Activated gamma-delta T cell treated with Interleukin-2 at 50 U/mL for 16 hours (primary cell): ENCODE results near the gene ZNF487.
"Not testable (repeated sequence)": the region's sequence is repeated elsewhere in the genome, so short reads cannot be mapped to it uniquely, and the experiment has no call there.

ENCODE experiments used
- DNase-seq: peaks from one replicate; pipeline ENCODE4 v3.0.0-alpha.2; 2020

The ZNF487 gene

DNA sequence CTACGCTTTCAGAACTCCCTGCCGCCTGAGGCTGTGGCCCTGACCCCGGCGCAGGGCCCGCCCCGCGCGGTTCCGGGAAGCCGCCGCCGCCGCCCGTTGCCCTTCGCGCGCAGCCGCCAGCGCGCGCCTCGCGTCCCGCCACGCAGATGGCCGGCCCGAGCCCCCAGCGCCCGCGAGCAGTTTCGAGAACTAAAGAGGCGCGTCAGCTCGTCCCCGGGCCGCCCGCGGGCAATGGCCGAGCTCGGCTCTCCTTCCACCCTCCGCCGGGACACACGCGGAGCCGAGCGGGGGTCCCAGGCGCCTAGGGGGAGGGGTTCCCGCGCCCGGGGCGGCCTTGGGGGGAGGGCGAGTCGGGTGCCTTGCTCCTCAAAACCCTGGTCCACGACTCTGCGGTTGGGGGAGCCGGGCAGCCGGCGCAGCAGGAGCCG lies 29.7 kb upstream of the ZNF487 start:
- DNase-seq, result peak; percentile 39

DNA sequence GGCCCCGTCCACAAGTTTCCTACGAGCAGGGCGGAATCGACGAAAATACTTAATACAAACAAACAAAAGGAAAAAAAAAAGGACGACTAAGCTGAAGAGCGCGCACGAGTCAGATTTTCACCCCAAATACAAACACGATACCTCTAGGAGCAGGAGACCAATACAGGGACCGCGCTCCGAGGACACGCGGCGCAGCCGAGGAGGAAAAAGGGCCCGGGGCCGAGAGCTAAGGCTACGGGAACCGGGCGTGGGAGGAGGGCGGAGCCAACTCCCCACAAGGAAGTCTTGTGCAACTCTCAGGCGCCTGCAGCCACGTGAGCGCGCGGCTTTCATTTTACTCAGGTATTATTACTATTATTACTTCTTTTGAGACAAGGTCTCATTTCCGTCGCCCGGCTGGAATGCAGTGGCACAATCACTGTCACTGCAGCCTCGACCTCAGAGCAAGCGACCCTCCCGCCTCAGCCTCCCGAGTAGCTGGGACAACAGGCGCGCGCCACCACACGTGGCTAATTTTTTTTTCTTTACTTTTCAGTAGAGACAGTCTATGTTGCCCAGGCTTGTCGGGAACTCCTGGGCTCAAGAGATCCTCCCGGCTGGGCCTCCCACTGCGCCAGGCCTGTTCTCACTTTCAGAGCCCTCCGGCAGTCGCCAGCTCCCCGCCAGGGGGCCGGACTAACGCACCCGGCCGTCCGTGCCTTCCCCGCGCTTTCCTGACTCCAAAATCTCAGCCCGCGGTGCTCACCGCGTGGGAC lies 29.2 kb upstream of the ZNF487 start:
- DNase-seq, result peak; percentile 76

DNA sequence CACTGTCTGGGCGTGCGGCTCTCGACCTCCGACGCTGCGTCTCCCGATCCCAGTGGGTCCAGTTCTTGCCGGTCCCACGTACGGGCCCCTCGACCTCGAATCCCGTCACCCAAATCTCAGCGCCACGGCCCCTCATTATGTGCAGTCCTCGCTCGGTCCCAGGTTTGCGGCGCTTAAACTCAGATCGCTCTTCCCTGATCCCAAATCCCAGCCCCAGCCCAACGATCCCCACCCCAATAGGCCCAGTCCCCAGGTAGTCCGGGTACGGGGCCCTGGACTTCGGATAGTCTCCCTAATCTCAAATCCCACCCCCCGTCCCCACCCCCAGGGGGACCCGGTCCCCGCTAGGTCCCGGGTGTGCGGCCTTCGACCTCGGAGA lies 28.6 kb upstream of the ZNF487 start:
- DNase-seq, result no peak

- peak; percentile 89 for DNase-seq
Measured at GRCh38 chr10:43408710-43409384, 28.1 kb upstream of the ZNF487 start, which contains the start of gene HNRNPF. Gene HNRNPF (minus strand): TSS chr10:43409186. CDS start chr10:43387884, 21,302 bp downstream.

- DNase-seq, result peak; percentile 57
Measured at GRCh38 chr10:43409385-43410109, 27.4 kb upstream of the ZNF487 start.

GRCh38 chr10:43410345-43410744 lies 26.6 kb upstream of the ZNF487 start:
- no peak for DNase-seq

DNA sequence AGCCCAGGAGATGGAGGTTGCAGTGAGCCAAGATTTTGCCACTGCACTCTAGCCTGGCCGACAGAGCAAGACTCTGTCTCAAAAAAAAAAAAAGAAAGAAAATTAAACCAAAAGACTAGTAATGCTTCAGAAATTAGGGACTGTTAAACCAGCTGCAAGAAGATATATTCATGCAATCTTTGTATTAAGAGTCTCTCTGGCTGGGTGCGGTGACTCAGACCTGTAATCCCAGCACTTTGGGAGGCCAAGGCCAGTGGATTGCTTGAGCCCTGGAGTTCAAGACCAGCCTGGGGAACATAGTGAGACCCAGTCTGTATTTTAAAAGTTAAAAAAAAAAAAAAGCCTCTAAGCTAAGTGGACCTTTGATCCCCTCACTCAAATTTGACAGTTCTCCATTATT lies 25.4 kb upstream of the ZNF487 start:
- no peak for DNase-seq

DNA sequence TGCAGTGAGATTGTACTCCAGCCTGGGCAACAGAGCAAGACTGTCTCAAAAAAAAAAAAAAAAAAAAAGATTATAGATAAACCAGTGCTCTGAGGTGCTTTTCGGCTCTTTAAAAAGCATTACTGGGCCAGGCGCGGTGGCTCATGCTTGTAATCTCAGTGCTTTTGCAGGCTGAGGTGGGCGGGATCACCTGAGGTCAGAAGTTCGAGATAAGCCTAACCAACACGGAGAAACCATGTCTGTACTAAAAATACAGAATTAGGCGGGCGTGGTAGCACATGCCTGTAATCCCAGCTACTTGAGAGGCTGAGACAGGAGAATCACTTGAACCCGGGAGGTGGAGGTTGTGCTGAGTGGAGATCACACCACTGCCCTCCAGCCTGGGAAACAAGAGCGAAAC lies 21.4 kb upstream of the ZNF487 start:
- DNase-seq, result no peak

DNA sequence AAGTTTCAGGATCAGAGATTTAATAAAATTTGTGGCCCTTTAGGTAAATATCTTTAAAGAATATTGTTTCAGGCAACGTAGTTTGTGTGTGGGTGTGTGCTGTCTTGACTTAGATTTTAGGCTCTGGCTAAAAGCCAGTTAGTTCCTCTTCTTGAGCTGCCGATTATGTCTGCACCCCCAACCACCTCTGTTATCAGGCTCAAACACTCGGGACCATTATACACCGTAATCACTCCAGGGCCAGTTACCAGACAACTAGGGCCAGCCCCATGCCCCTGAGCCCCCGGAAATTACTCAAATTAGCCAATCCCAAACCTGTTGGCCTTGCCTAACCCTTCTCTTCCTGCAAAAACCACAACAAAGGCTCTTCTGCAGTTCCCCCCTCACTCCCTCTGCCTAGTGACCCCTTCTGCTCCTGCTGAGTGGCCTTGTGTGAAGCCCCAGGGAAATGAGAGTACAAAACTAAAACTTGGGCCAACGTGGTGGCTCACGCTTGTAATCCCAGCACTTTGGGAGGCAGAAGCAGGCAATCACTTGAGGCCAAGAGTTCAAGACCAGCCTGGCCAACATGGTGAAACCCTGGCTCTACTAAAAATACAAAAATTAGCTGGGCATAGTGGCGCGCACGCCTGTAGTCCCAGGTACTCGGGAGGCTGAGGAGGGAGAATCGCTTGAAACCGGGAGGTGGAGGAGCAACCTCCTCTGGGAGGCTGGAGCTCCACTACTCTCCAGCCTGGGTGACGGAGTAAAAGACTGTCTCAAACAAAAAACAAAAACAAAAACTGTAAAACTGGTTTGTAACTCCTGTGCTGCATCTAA lies 18.8 kb upstream of the ZNF487 start:
- peak; percentile 48 for DNase-seq

DNA sequence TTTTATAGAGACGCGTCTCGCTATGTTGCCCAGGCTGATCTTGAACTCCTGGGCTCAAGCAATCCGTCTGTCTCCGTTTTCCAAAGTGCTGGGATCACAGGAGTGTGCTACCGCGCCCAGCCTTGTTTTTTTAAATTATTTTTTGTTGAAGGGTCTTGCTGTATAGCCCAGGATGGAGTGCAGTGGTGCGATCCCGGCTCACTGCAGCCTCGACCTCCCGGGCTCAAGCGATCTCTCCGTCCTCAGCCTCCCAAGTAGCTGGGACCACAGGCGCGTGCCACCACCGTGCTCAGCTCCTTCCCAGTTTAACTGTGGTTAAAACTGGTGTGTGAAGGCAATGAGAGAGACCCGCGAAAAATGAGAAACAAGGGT lies 16.9 kb upstream of the ZNF487 start:
- no peak for DNase-seq

- peak; percentile 70 for DNase-seq
Measured at GRCh38 chr10:43420369-43421200, 16.3 kb upstream of the ZNF487 start.

- no peak for DNase-seq
Measured at GRCh38 chr10:43421201-43421507, 15.8 kb upstream of the ZNF487 start.

- no peak for DNase-seq
Measured at GRCh38 chr10:43421519-43421918, 15.4 kb upstream of the ZNF487 start.

GRCh38 chr10:43421944-43422343 lies 15.0 kb upstream of the ZNF487 start:
- not testable (repeated sequence) for DNase-seq

DNA sequence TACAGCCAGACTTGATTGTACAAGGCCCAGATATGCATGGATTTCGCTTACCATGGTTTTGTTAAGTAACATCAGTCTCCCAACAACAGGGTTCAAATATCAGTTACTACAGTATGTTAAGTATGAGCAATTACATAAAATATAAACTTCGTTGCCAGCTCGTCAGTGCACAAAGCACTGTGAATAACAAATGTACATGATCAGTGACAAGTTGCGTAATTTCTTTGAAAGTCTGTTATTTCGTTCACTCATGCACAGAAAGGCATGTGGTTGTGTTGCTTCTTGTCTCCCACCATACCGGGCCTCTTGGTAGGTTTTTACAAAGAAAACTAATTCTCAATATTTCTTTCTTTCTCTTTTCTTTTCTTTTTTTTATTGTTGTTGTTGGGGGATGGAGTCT lies 12.5 kb upstream of the ZNF487 start:
- no peak for DNase-seq

DNA sequence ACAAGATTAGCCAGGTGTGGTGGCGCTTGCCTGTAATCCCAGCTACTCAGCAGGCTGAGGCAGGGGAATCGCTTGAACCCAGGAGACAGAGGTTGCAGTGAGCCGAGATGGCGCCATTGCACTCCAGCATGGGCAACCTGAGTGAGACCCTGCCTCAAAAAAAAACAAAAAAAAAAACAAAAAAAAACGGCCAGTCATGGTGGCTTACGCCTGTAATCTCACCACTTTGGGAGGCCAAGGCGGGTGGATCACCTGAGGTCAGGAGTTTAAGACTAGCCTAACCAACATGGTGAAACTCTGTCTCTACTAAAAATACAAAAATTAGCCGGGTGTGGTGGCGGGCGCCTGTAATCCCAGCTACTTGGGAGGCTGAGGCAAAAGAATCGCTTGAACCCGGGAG lies 10.4 kb upstream of the ZNF487 start:
- not testable (repeated sequence) for DNase-seq

DNA sequence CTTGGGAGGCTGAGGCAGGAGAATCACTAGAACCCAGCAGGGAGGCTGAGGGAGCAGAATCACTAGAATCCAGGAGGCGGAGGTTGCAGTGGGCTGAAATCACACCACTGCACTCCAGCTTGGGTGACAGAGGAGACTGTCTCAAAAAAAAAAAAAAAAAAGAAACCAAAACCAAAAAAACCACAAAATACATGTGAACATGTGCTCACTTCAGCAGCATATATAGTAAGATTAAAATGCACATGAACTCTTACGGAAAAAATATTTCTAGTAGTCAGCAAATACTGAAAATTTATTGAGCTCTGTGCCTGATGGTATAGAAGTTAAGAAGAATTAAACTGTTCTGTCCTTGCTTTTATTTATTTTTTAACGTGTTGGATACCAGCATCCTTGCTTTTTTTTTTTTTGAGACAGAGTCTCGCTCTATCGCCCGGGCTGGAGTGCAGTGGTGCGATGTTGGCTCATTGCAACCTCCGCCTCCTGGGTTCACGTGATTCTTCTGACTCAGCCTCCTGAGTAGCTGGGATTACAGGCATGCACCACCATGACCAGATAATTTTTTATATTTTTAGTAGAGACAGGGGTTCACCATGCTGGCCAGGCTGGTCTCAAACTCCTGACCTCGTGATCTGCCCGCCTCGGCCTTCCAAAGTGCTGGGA lies 9.6 kb upstream of the ZNF487 start:
- DNase-seq, result no peak

GRCh38 chr10:43430926-43431663 lies 5.8 kb upstream of the ZNF487 start:
- DNase-seq, result no peak

DNA sequence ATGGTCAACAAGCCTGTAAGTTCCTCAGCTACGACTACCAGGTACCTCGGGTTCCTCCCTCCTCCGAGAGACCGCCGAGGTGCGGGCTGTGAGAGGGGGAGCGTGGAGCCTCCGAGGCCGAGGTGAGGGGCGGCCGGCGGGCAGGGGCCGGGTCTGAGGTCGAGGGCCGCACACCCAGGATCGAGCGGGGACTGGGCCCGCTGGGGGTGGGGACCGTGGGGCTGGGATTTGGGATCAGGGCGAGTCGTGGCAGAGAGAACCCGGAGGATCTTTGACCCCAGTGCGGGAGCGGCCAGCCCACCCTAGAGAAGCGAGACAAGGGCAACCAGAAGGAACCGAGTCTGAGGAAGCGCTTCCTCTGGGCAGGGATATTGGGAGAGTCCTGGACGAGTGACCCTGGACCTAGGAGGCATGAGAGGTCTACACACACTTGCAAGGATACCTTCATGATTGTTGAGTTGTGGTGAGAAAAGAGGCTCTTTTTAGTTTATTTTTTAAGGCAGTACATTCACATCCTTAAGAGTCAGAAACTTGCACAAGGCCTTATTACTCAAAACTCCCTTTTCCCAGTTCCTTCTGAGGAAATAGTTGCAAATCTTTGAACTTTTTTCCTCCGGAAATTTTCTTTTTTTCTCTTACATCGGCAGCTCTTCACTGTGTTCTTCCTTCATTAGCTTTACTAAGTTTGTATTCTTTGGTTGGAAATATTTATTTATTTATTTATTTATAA lies 395 bp downstream of the ZNF487 start:
- DNase-seq, result no peak

DNA sequence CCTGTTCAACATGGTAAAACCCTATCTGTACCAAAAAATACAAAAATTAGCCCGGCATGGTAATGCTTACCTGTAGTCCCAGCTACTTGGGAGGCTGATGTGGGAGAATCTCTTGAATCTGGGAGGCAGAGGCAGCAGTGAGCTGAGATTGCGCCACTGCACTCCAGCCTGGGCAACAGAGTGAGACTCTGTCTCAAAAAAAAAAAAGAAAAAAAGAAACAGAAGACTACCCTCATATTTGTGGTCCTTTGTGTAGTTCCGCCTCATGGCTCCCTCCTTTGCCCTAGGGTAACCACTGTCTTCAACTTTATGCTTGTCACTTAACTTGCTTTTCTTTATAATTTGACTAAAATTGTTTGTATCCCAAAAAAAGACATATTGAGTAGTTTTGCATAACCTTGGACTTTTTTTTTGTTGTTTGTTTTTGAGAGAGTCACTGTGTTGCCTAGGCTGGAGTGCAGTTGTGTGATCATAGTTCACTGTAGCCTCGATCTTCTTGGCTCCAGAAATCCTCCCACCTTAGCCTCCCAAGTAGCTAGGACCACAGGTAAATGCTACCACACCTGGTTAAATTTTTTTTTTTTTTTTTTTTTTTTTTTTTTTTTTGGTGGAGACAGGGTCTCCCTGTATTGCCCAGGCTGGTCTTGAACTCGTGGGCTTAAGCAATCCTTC lies 3.7 kb downstream of the ZNF487 start:
- no peak for DNase-seq
